ENCODE data around the gene IL13.

The IL13 gene

DNA sequence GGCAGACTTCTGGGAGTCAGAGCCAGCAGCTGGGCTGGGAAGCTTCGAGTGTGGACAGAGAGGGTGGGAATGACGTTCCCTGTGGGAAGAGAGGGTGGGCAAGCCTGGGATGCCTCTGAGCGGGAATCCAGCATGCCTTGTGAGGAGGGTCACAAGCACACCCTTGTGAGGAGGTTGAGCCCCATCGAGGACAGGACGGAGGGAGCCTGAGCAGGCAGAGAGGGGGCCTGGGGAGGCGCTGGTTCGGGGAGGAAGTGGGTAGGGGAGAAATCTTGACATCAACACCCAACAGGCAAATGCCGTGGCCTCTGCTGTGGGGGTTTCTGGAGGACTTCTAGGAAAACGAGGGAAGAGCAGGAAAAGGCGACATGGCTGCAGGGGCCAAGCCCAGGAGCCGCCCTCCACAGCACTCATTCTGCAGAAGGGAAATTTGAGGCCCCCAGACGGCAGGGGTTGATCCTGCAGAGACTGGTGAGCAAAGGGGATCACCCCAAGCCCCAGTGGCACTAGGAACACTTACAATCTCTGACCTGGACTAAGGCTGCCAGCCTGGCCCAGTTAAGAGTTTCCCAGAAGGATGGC, 1.1 kb upstream of the IL13 start:
- DNase-seq, result no peak

GRCh38 chr5:132658381-132659302, 669 bp downstream of the IL13 start:
- DNase-seq, result no peak

- DNase-seq, result no peak
Observed at GRCh38 chr5:132659598-132660493, 1.9 kb downstream of the IL13 start.

DNA sequence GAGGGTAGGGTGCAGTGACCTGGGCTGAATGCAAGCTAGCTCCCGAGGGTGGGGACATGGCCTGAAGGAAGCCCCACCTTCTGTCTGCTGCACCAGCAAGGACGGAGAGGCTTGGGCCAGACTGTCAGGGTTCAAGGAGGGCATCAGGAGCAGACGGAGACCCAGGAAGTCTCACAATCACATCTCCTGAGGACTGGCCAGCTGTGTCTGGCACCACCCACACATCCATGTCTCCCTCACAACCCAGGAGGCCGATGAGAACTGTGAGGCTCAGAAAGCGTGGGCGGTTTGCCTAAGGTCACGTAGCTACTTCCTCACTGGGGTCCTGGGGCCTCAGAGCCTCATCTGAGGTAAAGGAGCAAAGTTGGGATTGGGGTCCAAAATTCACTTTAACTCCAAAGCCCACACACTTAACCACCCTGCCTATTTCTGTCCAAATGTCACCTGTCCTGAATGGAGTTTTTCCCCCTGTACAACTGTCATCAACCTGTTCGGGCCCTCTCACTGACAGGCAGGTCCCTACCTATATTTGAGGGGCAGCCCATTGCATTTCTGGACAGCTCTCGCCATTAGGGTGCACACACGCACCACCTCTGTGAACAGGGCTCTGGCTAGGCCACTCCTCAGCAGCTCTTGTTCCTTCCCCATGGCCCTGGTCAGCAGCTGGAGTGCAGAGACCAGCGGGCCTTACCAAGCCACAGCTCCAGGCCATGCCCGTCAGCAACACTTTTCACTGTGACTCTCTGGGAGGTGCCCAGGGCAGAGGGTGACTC, 3.4 kb downstream of the IL13 start:
- DNase-seq, result no peak

DNA sequence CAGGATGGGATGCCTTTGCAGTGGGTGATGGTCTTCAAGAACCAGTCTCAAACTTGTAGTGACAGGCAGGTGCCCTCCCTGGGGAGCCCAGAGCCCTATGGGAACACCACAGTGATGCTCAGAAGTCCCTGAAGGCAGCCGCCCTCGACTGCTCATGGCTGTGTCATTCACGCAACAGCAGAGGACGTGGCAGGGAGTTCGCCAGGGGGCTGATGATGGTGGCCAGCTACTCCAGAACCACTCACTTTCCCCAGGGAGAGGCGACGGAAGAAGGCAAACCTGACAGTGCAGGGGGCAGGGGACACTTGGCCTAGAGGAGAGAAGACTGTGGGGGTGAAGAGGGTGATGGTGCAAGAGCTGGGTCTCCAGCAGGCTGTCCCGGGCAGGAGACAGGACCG, 4.0 kb downstream of the IL13 start:
- no peak for DNase-seq

DNA sequence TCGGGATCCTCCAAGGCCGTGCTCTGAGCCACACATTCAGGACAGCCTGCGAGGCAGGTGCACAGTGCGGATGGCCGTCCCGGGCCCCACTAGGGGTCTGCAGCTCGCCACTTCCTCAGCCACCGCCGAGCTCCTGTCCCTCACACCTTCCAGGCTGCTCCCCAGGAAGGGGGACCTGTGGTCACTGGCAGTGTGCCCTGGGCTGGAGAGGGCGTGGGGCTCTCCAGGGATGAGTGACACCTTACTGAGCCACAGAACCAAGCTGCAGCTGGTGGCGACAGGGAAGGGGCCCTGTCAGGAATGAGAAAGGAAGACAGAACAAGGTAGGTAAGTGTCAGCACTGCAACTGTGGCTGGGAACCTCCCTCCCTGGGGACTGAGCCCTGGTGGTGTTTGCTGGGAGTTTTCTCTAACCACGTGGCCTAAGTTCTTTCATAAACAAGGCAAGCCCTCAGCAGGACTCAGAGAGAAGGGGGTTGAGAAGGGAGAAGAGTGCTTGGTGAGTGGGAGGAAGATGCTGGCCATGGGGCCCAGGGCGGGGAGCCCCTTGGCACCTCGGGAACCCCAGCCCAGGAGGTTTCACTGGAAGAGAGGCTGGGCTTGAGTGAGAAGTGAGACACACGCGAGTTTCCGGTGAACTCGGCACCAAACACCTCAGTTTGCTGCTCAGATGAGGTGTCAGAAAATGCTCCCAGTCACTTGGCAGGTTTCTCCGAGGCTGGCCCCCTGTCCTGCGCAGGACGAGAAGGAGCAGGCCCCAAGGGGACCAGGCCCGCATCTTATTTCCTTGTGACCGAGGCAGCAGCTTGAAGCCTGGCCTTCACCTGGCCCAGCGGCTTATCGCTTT, 5.2 kb downstream of the IL13 start:
- DNase-seq, result peak; percentile 8

DNA sequence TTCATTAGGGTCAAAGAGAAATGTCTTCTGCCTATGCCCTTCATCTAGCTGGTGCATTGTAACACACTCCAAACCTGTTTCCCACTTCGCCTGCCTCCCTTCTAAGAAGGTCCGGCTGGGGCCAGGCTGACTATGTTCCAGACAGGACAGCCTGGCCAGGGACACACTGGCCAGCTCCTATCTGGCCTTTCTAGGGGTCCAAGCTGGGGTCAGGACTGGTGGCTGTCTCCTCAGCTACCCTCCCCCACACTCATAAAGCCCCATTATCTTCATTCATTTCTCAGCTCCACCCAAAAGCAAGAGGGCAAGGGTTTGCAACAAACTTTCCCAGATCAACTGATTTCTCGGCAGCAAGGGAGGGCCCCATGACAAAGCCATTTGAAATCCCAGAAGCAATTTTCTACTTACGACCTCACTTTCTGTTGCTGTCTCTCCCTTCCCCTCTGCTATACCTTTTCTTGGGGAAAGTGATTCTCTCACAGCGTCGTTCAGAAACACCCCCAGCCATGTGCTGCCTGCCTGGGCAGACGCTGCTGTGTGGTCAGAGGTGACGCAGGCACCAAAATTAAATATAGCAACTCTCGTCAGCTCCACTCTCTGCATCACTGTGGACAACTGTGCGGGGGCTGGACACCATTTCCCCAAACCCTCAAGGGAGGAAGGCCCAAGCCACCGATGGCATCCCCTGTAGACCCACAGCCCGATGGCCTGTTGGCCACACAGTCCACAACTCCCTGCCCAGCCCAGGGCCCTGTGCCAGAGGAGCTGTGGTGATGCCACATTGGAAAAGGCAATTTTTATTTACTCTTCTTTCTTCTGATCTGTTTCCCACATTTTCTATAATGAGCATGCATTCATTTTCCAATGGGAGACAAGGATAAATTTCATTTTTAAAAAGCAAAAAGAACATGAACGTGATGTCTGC, 6.1 kb downstream of the IL13 start:
- DNase-seq, result no peak

DNA sequence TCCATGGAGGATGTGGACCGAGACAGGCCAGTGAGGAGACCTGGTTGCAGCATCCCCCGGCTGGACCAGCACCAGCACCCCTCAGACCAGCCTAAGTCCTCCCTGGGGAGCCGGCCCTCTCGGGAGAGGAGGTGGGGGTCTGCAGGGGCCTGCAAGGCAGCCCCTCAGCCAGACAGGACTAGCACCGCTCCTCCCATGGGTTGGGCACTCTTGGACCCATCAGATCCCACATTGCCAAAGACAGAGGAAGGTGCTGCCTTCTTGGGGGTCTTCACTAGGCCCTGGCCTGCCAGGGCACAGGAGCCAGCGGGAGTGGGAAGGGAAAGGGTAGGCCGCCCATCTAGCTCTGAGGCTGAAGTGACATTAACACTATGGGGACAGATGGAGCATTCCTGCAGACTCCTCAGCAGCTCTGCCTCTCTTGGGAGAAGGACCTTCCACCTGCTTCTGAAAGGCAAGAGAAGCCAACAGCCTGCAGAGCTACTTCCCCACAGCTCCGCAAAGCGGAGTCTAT, 6.8 kb downstream of the IL13 start:
- no peak for DNase-seq

- no peak for DNase-seq
Observed at GRCh38 chr5:132665574-132666080, 7.7 kb downstream of the IL13 start.

DNA sequence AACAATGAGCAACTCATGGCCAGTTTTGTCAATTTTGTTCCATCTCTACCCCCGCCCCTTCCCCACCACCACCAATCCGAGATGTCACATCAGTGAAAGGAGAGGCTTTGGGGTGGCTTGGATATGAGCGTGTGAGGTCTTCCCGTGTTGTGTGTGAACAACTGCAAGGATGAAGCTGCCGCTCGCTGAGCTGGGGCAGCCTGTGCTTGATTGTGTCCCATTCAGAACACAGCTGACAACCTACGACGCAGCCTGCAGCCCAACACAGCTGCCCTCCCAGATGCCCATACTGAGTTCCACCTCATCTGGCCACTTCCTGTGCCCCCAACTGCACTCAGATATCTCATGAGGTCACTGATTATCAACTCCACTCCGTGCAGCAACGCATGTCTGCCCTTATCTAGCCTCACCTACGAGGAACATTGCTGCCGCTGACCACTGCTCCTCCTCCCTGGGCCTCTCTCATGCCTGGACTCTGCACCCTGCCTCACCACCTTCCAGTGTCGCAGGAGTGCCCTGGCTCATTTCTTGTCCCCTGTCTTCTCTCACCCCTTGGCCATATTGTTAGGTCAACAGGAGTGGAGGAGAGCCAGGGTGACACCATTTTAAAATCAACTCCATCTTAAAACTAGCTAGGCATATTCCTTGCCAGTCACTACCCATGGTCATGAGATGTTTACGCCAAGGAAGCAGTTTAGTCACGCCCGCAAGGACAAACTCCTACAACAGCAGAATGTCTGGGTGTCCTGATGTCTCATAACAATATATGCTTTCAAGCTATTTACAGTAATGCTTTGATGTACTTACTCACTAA, 8.5 kb downstream of the IL13 start:
- DNase-seq, result no peak

GRCh38 chr5:132667309-132667708, 9.3 kb downstream of the IL13 start:
- no peak for DNase-seq

DNA sequence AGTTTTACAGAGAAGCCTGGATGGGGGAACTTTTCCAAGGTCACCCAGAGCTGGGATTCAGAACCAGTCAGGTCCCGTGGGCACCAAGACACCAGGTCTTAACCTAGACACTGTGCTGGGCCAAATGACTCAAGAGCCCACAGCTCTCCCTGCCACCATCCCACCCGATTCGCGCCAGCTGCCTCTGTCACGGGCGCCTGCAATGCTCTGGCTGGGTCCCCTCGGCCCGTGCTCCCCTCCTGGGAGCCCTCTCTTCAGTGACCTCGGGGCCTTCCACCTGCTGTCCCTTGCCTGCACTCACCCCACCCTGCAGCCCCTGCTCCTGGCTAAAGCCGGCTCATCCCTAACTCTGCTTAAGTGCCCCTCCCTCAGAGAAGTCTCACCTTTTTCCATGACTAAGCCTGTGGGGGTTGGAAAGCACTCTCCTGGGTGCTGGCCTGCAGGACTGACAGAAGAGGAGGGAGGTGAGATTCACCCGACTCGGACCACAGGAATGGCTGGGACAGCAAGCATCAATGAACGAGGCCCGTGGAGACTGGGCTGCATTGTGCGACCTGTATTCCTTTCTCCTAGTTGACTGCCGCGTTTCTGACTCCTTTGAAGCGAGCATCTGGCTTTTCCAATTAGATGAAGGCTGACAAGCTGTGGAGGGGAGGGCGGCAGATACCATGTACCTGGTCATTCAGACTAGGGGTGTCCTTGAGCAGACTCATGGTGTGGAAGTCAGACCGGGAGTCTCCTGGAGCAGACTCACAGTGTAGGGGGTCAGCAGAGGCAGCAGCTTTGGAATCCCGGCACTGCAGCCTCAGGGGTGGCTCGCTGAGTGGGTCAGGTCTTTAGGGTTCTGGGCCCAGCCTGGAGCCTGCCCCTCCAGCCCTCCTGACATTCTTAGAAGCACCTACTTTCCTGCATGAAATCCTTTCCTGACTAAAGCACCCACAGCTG, 10.1 kb downstream of the IL13 start:
- DNase-seq, result no peak

DNA sequence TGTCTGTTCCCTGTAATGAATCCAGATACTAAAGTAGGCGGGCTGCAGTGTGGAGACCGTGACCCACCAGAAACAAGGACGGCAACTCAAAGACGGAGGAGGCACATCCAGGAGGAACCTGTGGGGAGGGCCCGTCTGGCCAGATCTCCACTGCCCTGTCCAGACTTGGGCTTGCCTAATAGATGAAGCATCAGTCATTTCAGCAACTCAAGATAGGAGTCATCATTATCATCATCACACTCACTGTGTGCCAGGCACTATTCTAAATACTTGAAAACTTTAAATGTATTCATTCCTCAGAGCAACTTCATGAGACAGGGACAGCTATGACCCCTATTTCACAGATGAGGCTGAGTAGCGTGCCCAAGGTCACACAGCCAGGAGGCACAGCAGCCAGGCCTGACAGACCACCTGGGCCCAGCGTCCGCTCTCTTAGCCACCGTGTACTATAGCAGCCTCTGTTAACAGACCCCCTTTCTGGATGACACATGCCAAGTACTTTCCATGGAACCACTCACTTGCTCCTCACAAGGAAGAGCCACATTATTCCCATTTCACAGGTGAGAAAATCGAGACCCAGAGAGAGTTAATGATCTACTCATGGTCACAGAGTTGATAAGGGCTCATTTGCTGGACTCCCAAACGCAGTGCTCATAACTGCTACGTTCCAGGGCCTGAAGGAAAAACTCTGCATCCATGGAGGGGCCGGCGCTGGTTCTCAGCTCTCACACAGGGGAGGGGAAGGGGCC, 10.9 kb downstream of the IL13 start:
- DNase-seq, result no peak

DNA sequence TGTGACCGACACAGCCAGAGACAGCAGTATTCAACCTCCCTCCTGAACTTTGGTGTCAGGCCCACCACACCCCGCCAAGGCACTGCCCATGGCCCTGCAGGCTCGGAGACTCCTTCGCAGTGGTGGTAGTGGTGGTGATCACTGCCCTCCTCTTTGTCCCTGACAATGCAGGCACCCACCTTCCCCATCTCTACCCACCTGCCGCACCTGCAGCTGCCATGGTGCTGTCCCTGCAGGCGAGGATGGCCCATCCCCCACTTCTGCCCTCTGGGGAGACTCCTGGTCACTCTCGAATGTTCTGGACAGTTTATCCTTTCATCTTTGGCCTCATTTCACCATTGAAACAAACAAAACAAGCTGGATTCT, 11.5 kb downstream of the IL13 start:
- DNase-seq, result no peak

DNA sequence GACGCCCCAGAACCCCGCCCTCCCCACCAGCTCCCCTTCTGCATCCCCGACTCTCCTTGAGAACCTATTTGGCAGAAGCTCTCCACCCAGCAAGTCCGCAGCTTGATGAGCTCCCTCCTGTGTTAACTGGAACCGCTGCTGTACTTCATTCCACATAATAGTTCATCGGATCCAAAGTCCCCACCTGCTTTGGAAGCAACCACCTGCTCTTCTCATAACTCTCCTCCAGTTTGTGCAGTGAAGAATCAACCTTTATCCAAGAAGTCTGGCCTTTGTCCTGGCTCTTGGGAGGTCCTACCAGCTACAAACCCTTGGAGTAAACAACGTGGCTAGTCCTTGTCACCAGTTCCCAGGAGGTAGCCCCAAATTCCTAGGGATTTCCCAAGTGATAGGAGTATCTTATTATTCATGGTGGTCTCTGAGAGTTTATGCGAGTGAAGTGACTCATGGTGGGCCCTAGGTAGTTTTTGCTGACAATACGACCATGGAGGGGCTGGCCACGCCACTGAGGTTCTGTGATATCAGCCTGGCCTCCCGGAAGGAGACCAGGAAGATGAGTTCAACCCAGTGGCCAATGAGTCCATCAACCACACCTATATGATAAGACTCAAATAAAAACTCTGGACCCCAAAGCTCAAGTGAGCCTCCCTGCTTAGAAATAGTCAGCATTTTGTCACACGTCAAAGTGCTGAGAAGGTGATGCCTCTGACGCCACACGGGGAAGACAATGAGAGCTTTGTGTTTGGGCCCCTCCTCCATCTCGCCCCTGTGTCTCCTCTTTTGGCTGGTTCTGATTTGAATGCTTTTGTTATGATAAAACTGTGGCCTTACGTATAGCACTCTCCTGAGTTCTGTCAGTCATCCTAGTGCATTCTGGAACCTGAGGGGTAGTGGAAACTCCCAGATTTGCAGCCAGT, 12.3 kb downstream of the IL13 start:
- no peak for DNase-seq

DNA sequence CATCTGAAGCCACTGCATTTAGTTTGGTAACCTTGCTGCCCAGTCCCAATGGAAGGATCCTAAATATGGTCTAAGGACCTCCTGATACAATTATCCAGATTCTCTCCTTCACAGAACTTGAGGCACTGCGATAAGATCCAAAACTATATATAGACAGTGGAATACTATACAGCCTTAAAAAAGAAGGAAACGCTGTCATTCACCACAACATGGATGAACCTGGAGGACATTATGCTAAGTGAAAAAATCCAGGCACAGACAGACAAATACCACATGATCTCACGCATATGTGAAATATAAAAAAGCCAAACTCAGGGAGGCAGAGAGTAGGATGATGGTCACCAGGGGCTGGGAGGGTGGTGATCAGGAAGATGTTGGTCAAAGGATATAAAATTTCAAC, 13.0 kb downstream of the IL13 start:
- no peak for DNase-seq

Data from fibroblast of skin of right quadriceps (primary cell).